Measurements from ENCODE around the gene RIPPLY3. TPM values are rescaled to one million over a fixed set of nuclear protein-coding genes. Genes with fewer than 3 reads are reported as not detected.

RIPPLY3 gene, protein sequence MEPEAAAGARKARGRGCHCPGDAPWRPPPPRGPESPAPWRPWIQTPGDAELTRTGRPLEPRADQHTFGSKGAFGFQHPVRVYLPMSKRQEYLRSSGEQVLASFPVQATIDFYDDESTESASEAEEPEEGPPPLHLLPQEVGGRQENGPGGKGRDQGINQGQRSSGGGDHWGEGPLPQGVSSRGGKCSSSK
- total RNA-seq, result 0.33 and 0.79 TPM in 2 replicates

DNA sequence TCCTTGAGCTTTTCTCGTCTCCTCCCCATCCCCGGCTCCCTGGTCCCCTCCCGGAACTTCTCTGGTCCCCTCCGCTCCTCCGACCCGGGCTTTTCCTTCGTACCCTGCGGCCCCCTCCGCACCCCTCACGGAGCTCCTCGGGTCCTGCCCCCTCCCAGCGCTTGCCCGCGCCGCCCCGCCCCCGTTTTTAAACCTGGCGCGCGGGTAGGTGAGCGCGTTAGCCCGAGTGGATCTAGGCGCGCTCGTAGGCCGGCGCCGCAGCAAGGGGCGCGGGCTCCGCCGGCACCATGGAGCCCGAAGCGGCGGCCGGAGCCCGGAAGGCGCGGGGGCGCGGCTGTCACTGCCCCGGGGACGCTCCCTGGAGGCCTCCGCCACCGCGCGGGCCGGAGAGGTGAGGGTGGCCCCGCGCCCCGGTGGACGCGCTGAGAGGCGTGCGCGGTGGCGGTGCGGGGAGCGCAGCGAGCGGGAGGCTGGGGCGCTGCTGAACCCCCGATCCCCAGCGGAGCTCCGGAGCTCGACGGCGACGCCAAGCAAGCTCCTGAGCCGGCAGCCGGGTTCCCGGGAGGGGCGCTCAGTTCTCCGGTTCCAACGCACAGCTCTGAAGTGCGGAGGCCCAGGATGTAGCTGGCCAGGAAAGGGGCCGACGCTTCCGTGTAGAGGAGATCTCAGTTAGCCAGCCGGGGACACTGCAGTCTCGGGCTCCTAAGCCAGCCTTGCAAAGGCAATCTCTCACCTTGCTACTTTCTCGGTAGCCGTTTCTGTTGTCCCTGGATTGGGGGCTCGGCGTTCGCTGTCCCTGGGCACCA is at the start of gene RIPPLY3:
Gene RIPPLY3, plus strand, starts transcription at position 217 of the 806 bp plus-strand sequence. Its CDS starts 71 bp downstream, at position 288.

GRCh38 chr21:36966066-36966820 is 40.3 kb upstream of the RIPPLY3 start, which contains the start of gene HLCS:
Gene HLCS (minus strand): TSS chr21:36966669. CDS start chr21:36966638, 31 bp downstream.

Small RNA genes lying within 50 kb of the gene (small RNA-seq; reads per million reads assigned to genes)
- gene RF00019 (not detected), gene RNU6-696P (not detected)

Other genes starting within 250 kb of the RIPPLY3 start
- 24.3 and 27.1 TPM in 2 replicates for gene HLCS, start 40.0 kb upstream of the RIPPLY3 start, total RNA-seq
- gene PIGP, start 66.4 kb downstream of the RIPPLY3 start, total RNA-seq, result 7.1 and 15.4 TPM in 2 replicates
- gene TTC3, start 66.6 kb downstream of the RIPPLY3 start, total RNA-seq, result 163 and 275 TPM in 2 replicates